ENCODE results near the gene MORN1. TPM values are rescaled to one million over a fixed set of nuclear protein-coding genes. Genes with fewer than 3 reads are reported as not detected.

The MORN1 gene
- total RNA-seq, 1 donor from 2014 or later, result 9.0 TPM

GRCh38 chr1:2320006-2320405, 71.3 kb downstream of the MORN1 start:
- no peaks in the 10 kb centered on the region for H3K27me3 ChIP-seq
- H3K36me3 ChIP-seq, result no peaks in the 10 kb centered on the region
- H3K27ac ChIP-seq, result no peak overlapping the region
- ATAC-seq (no peak), DNase-seq (no peak)
- TF ChIP-seq CTCF (IDR thresholded peaks at IDR 0.05), result no peak
- no peak overlapping the region for H3K4me3 ChIP-seq
- no peaks in the 10 kb centered on the region for H3K9me3 ChIP-seq
- intact Hi-C loops (cut with DNase I), result no loop called here
- peaks cover 28% of the 10 kb centered on the region for H3K4me1 ChIP-seq

DNA sequence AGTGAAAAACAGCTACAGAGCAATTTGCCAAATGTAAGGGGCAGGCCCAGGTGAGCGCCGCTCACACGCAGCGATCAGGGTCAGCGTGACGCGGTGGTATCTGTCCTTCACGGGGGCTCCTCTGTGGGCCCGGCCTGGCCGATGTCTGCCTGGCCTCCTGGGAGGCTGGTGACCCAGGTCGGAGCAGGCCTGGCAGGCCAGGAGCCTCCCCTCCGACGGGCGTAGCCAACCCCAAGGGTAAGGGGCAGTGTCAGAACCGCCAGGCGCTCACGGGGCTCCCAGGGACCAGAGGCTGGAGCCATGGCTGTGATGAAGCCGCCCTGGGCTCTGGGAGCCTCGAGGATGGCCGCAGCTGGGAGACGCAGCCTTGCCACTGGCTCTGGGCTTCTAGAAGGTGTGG, 72.1 kb downstream of the MORN1 start:
- no peak for TF ChIP-seq CTCF (IDR thresholded peaks at IDR 0.05)
- ATAC-seq (no peak), DNase-seq (no peak)
- Histone ChIP-seq H3K36me3 (no peaks in the 10 kb centered on the region), H3K4me3 (no peak overlapping the region), H3K27me3 (no peaks in the 10 kb centered on the region), H3K4me1 (peaks cover 29% of the 10 kb centered on the region), H3K27ac (no peak overlapping the region), H3K9me3 (no peaks in the 10 kb centered on the region)
- intact Hi-C loops (cut with DNase I), result loop anchor here (10.0 kb wide), 1 partner anchor 124 kb away; the partner anchor contains the start of gene FAAP20

DNA sequence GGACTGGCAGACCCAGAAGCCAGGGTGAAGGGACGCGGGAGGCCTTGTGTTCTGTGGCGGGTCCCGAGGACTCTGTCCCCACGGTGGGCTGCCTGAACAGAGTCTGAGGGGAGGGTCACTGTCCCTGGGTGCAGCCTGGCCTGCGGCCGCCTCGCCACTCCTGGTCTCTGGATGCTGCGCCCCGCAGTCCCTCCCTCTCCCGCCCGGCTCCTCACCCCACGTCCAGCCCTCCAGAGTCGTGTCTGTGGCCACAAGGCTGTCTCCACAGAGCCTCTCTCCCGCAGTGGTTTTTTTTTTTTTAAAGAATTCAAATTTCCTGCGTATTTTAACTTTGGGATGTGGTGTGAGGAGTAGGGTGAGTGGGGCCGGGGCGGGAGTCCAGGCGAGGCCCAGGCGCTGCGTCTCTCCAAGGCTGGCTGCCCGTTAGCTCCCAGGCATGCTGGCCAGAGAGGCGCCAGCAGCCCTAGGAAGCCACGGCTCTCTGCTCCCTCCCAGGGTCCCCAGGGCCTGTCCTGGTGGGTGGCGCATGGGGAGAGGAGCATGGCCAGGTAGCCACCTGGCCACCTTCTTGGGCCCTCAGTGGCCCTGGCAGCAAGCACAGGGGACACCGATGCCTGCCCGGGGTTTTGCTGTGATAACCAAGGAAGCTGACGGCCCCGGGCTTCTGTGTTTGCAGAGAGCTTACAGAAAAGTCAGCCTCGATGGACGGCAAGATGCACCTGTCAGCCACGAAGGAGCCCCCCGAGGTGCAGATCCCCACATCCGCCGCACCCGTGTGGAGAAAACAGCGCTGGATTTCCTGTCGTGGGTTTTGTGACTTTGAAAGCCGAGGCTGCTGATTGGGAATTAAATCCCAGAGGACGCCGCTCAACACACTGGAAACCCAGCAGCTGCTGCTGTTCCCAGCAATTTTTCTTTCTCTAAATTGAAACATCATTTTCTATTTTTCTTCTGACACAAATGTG, 72.8 kb downstream of the MORN1 start:
- no peak for TF ChIP-seq CTCF (IDR thresholded peaks at IDR 0.05)
- H3K9me3 ChIP-seq, result no peaks in the 10 kb centered on the region
- no peak overlapping the region for H3K27ac ChIP-seq
- no peaks in the 10 kb centered on the region for H3K27me3 ChIP-seq
- no peak for ATAC-seq
- intact Hi-C loops (cut with DNase I), result loop anchor here (10.0 kb wide), 1 partner anchor 124 kb away; the partner anchor contains the start of gene FAAP20
- H3K4me1 ChIP-seq, result peaks cover 36% of the 10 kb centered on the region
- H3K4me3 ChIP-seq, result no peak overlapping the region
- DNase-seq, result no peak
- no peaks in the 10 kb centered on the region for H3K36me3 ChIP-seq

GRCh38 chr1:2317230-2318065, 73.9 kb downstream of the MORN1 start:
- H3K4me3 ChIP-seq, result no peak overlapping the region
- H3K9me3 ChIP-seq, result no peaks in the 10 kb centered on the region
- intact Hi-C loops (cut with DNase I), result loop anchor here (10.0 kb wide), 1 partner anchor 123 kb away; the partner anchor contains the start of gene FAAP20
- H3K27me3 ChIP-seq, result no peaks in the 10 kb centered on the region
- no peak for TF ChIP-seq CTCF (IDR thresholded peaks at IDR 0.05)
- H3K27ac ChIP-seq, result no peak overlapping the region
- no peaks in the 10 kb centered on the region for H3K36me3 ChIP-seq
- no peak for DNase-seq
- ATAC-seq, result no peak
- peaks cover 45% of the 10 kb centered on the region for H3K4me1 ChIP-seq

GRCh38 chr1:2316451-2316961, 74.8 kb downstream of the MORN1 start:
- Histone ChIP-seq H3K4me1 (peaks cover 48% of the 10 kb centered on the region), H3K9me3 (no peaks in the 10 kb centered on the region), H3K27ac (peak overlapping the region; percentile 90), H3K36me3 (no peaks in the 10 kb centered on the region), H3K4me3 (no peak overlapping the region), H3K27me3 (no peaks in the 10 kb centered on the region)
- ATAC-seq, result peak; percentile 0
- intact Hi-C loops (cut with DNase I), result loop anchor here (10.0 kb wide), 1 partner anchor 122 kb away; the partner anchor contains the start of gene FAAP20
- TF ChIP-seq CTCF (IDR thresholded peaks at IDR 0.05), result no peak
- no peak for DNase-seq

Data from upper lobe of right lung (tissue), 1 donor.